Adipocyte (in vitro differentiated cells): Measurements from ENCODE around the gene CENATAC.
"Not testable (repeated sequence)": the region's sequence is repeated elsewhere in the genome, so short reads cannot be mapped to it uniquely, and the experiment has no call there.

Experiments used
- DNase-seq: peaks from one replicate; pipeline ENCODE4 v3.0.0-alpha.2; 2015; ENCODE audit warnings: low read depth
- H3K27me3 ChIP-seq: replicated peaks from 2 replicates; pipeline ENCODE4 v1.7.0; 2013; ENCODE audit warnings: mild to moderate bottlenecking, low read length, moderate library complexity; ENCODE audit not compliant: control insufficient read depth, insufficient read depth
- H3K36me3 ChIP-seq: 2 replicates; pipeline ENCODE4 v1.7.0; 2013; ENCODE audit warnings: low read length, mild to moderate bottlenecking, moderate library complexity; ENCODE audit not compliant: control insufficient read depth, insufficient read depth, severe bottlenecking
- H3K4me1 ChIP-seq: 2 replicates; pipeline ENCODE4 v1.7.0; 2013; ENCODE audit warnings: mild to moderate bottlenecking, low read length, moderate library complexity; ENCODE audit not compliant: control insufficient read depth, insufficient read depth
- H3K4me3 ChIP-seq: 2 replicates; pipeline ENCODE4 v1.7.0; 2013; ENCODE audit warnings: mild to moderate bottlenecking, low read length, moderate library complexity
- H3K9ac ChIP-seq: 2 replicates; pipeline ENCODE4 v1.7.0; 2013; ENCODE audit warnings: mild to moderate bottlenecking, low read length, moderate library complexity
- H3K9me3 ChIP-seq: 2 replicates; pipeline ENCODE4 v1.7.0; 2013; ENCODE audit warnings: mild to moderate bottlenecking, low read length, moderate library complexity; ENCODE audit not compliant: control insufficient read depth

The CENATAC gene

DNA sequence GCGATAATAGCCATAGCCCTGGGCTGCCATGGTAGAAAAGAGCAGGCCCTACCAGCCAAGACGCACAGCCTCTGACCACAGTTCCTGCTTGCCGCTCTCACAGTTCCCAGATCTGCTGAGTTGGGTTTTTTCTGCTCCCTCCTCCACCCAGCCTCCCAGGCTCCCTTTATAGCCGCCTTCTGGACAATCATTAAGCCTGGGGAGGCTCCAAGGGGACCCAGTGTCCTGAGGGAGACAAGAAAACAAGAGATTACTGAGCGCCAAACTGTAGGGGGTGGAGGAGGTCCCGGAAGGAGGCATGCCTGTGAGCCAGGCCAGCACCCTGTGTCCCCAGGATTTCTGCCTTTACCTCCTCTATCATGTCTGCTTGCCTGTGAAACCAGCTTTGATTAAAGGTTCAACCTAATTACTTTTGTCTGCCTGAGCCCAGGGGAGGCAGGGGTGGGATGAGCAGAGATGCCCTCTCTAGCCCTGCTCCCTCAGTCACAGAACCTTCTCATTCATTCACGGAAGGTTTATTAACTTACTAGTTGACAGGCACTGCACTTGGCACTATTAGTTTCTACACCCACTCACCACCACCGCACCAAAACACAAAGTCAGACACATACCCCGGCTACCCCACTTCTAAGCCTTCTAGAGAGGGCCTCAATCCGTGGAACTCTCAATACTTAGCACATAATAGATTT lies 31.5 kb downstream of the CENATAC start:
- Histone ChIP-seq H3K4me1 (peaks cover 27% of the 10 kb centered on the region), H3K36me3 (peaks cover 6% of the 10 kb centered on the region), H3K27me3 (no peaks in the 10 kb centered on the region), H3K9me3 (no peaks in the 10 kb centered on the region), H3K4me3 (peak overlapping the region; percentile 92), H3K9ac (peak overlapping the region; percentile 83)
- no peak for DNase-seq

DNA sequence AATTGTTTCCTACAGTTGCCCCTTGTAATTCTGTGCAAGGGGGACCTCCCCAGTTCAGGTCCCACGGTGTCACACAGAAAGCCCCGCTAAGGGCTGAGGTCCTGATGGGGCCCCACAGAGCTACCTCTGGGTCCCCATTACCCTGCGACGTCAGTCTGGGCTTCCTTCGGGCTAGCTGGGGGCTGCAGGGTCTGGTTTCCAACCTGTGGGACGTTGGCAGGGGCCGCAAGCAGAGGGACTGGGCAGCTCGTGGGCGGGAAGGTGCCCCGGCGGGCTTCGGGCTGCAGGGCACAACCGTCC lies 32.0 kb downstream of the CENATAC start:
- H3K27me3 ChIP-seq: no peaks in the 10 kb centered on the region
- H3K9me3 ChIP-seq: no peaks in the 10 kb centered on the region
- H3K36me3 ChIP-seq: peaks cover 4% of the 10 kb centered on the region
- no peak for DNase-seq
- peaks cover 23% of the 10 kb centered on the region for H3K4me1 ChIP-seq
- peak overlapping the region; percentile 83 for H3K9ac ChIP-seq
- peak overlapping the region; percentile 92 for H3K4me3 ChIP-seq

DNA sequence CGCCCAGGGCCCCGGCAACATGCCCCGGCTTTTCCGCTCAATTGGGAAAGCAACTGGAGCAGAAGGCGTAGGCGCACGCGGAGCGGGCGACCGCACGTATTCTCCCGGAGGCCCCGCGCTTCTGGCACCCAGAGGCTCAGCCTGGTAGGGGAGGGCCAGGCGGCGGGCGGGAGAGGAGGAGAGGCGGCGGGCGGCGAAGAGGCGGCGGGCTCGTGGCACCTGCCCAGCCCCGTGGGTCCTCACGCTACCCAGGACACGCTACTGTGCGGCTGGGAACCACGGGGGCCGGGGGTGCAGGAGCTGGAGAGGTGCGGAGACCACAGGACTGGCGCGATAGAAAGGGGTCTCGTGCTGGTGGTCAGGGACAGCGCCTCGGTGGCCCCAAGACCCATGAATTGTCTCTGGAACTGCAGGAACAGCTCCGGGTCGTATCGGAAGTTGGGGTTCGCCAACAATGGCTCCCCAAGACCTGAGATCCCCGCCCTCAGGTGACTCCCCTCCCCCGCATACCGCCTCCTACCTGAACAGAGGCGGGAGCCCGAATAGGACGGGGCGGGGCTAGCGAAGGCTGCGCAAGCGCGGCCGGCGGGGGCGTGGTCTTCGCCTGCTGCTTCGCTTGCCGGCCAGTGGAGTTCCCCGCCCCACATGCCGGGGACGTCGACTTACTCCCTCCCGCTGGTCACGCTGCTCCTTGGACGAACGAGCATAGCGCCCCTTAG lies 32.5 kb downstream of the CENATAC start, which contains the start of gene SLC37A4:
Gene SLC37A4 (minus strand): TSS at position 549 of the 719 bp plus-strand sequence.
- no peaks in the 10 kb centered on the region for H3K9me3 ChIP-seq
- no peaks in the 10 kb centered on the region for H3K36me3 ChIP-seq
- peaks cover 18% of the 10 kb centered on the region for H3K4me1 ChIP-seq

DNA sequence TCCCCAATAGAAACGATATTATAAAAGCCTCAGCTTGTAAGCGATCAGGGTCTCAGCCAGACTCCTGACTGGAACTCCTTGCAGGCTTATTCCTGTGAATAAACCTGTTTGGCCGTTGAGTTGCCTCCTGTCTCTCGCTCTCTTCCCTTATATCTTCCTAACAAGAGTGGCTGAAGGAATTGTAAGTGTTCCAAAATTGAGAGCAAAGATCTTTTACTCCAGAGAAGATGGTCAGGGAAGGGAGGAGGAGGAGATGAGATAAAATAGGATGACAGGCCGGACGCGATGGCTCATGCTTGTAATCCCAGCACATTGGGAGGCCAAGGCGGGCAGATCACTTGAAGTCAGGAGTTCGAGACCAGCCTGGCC lies 34.0 kb downstream of the CENATAC start:
- H3K36me3 ChIP-seq: no peaks in the 10 kb centered on the region
- H3K27me3 ChIP-seq: no peaks in the 10 kb centered on the region
- no peaks in the 10 kb centered on the region for H3K9me3 ChIP-seq
- no peak overlapping the region for H3K4me3 ChIP-seq
- peaks cover 13% of the 10 kb centered on the region for H3K4me1 ChIP-seq
- peak overlapping the region; percentile 25 for H3K9ac ChIP-seq
- no peak for DNase-seq

More for the DNA sequence above, 32.5 kb downstream of the CENATAC start, which contains the start of gene SLC37A4:
- Histone ChIP-seq H3K9ac (peak within 1 kb of the TSS; percentile 83), H3K27me3 (no peaks in the 10 kb centered on the region), H3K4me3 (peak within 1 kb of the TSS; percentile 92)
- peak; percentile 99 for DNase-seq

DNA sequence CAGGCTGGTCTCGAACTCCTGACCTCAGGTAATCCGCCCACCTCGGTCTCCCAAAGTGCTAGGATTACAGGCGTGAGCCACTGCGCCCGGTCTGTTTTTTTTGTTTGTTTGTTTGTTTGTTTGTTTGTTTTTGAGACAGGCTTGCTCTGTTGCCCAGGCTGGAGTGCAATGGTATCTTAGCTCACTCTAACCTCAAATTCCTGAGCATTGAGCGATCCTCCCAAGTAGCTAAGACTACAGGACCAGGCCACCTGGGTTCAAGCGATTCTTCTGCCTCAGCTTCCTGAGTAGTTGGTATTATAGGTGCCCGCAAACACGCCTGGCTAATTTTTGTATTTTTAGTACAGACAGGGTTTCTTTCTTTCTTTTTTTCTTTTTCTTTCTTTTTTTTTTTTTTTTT lies 35.5 kb downstream of the CENATAC start:
- not testable (repeated sequence) for H3K36me3 ChIP-seq, H3K4me3 ChIP-seq, H3K9ac ChIP-seq, H3K27me3 ChIP-seq, DNase-seq, H3K9me3 ChIP-seq
- H3K4me1 ChIP-seq: peaks cover 13% of the 10 kb centered on the region

DNA sequence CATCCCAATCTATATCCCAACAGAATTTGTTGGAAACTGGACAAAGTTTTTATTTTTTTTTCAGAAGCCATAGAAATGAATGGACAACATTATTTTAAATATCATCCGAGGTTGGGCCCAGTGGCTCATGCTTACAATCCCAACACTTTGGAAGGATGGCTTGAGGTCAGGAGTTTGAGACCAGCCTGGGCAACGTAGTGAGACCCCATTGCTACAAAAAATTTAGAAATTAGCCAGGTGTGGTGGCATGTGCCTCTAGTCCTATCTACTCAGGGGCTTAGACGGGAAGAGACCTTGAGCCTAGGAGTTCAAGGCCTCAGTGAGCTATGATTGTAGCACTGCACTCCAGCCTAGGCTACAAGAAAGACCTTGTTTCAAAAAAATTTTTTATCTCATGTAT lies 36.9 kb downstream of the CENATAC start:
- Histone ChIP-seq H3K9me3 (no peaks in the 10 kb centered on the region), H3K4me3 (no peak overlapping the region), H3K36me3 (no peaks in the 10 kb centered on the region), H3K4me1 (peaks cover 3% of the 10 kb centered on the region), H3K27me3 (no peaks in the 10 kb centered on the region), H3K9ac (no peak overlapping the region)
- no peak for DNase-seq

DNA sequence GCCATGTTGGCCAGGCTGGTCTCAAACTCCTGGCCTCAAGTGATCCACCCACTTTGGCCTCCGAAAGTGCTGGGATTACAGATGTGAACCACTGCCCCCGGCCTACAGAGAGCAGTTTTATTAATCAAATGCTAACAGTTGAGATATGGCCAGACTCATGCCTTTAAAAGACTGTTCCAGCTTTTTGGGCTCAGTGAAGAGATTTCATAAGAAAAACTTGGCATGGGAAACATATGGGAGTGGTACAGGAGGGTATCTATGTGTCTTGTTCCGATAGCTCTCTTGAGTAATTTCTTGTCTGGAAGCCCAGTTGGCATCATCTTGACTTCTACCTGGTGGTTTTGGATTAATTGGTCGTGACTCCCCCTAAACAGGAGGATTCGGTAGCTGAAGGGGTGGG lies 40.9 kb downstream of the CENATAC start:
- H3K27me3 ChIP-seq: no peaks in the 10 kb centered on the region
- H3K4me1 ChIP-seq: no peaks in the 10 kb centered on the region
- no peak overlapping the region for H3K9ac ChIP-seq
- no peaks in the 10 kb centered on the region for H3K36me3 ChIP-seq
- no peaks in the 10 kb centered on the region for H3K9me3 ChIP-seq
- DNase-seq: no peak
- no peak overlapping the region for H3K4me3 ChIP-seq

DNA sequence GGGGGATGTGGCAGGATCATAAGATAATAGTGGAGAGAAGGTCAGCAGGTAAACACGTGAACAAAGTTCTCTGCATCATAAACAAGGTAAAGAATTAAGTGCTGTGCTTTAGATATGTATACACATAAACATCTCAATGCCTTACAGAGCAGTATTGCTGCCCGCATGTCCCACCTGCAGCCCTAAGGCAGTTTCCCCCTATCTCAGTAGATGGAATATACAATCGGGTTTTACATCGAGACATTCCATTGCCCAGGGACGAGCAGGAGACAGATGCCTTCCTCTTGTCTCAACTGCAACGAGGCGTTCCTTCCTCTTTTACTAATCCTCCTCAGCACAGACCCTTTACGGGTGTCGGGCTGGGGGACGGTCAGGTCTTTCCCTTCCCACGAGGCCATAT lies 41.5 kb downstream of the CENATAC start:
- H3K4me3 ChIP-seq, H3K9ac ChIP-seq, H3K9me3 ChIP-seq, DNase-seq, H3K36me3 ChIP-seq, H3K4me1 ChIP-seq, H3K27me3 ChIP-seq: not testable (repeated sequence)

DNA sequence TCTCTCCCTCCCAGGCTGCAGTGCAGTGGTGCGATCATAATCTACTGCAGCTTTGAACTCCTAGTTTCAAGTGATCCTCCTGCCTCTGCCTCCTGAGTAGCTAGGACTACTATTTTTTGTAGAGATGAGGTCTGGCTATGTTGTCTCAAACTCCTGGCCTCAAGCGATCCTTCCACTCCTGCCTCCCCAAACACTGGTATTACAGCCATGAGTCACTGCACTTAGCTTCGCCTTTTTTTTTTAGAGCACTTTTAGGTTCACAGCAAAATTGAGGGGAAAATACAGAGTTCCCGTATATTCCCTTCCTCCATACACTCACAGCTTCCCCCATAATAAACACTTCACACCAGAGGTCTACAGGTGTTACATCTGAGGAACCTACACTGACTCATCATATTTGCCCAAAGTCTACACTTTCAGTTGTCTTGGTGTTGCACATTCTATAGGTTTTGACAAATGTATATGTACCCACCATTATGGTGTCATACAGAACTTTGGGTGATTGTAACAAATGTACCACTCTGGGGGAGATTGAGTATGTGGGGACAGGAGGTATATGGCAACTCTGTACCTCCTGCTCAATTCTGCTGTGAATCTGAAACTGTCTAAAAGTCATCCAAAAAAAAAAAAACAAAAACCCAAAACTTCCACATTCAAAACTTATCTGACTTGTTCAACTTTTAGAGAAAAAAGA lies 44.0 kb downstream of the CENATAC start:
- H3K36me3 ChIP-seq: peaks cover 23% of the 10 kb centered on the region
- no peak overlapping the region for H3K4me3 ChIP-seq
- no peaks in the 10 kb centered on the region for H3K9me3 ChIP-seq
- H3K9ac ChIP-seq: no peak overlapping the region
- H3K4me1 ChIP-seq: no peaks in the 10 kb centered on the region
- H3K27me3 ChIP-seq: no peaks in the 10 kb centered on the region
- no peak for DNase-seq

DNA sequence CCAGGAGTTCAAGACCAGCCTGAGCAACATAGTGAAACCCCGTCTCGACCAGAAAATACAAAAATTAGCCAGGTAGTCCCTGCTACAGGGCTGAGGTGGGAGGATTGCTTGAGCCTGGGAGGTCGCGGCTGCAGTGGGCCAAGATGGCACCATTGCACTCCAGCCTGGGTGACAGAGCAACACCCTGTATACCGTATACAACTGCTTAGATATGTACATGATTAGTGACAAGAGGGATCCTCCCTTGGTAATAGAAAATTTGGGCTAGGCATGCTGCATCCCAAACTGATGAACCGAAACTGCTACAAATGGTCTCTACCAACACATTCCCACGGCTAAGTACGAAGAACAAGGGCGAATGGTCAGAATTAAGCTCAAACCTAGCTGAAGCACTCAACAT lies 45.0 kb downstream of the CENATAC start:
- H3K9ac ChIP-seq: no peak overlapping the region
- H3K36me3 ChIP-seq: peaks cover 33% of the 10 kb centered on the region
- no peaks in the 10 kb centered on the region for H3K27me3 ChIP-seq
- no peaks in the 10 kb centered on the region for H3K4me1 ChIP-seq
- H3K9me3 ChIP-seq: no peaks in the 10 kb centered on the region
- H3K4me3 ChIP-seq: no peak overlapping the region
- DNase-seq: no peak

DNA sequence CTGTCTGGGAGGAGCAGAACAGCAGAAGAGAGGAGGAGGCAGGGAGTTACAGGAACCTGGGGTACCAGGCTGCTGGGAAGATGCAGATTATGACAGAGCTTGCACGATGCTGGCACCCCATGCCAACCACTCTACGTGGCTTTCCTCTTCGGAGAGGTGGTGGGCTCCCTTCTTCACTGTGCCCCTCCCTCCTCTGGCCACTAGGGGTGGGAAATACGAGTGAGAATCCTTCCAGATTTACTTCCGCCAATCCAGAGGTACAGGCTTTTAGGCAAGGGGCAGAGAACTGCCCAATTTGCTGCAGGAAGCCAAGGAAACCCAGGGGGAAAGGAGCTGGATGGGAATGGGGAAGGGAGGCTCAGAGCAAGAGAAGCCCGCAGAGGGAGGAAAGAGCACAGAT lies 46.8 kb downstream of the CENATAC start:
- Histone ChIP-seq H3K36me3 (peaks cover 51% of the 10 kb centered on the region), H3K9me3 (no peaks in the 10 kb centered on the region), H3K9ac (no peak overlapping the region), H3K4me3 (no peak overlapping the region), H3K4me1 (no peaks in the 10 kb centered on the region), H3K27me3 (no peaks in the 10 kb centered on the region)
- no peak for DNase-seq
